HCT116 (cell line): ENCODE results near the gene TMIGD3. TPM values are rescaled to one million over a fixed set of nuclear protein-coding genes. Genes with fewer than 3 reads are reported as not detected.

ENCODE experiments used
- ATAC-seq: fragments of 200-7000 bp; cut with Tn5 transposase; 2 replicates; pipeline ENCODE4 v1.9.1; 2020; ENCODE audit warnings: mild to moderate bottlenecking, moderate library complexity
- BruUV-seq: library from RNA; stranded (reverse); fragments of 400-500 nt; replicated peaks from 2 replicates; lab custom pipeline; 2021; lab: Mats Ljungman, UMichigan
- CTCF ChIA-PET: fragments of 300-600 bp; sonication (Branson Sonifier 250); formaldehyde crosslinking; loops from one replicate; lab custom pipeline; 2021; ENCODE audit warnings: antibody characterized with exemption; lab: Charles Lee
- POLR2A ChIA-PET: fragments of 300-600, 350-600 bp; sonication (Branson Sonifier 250); formaldehyde crosslinking; loops from one replicate; lab custom pipeline; 2021; ENCODE audit warnings: antibody characterized with exemption; lab: Charles Lee
- RAD21 ChIA-PET, 2 experiments: fragments of 300-600 bp; sonication (Branson Sonifier 250); formaldehyde crosslinking; loops; one replicate each; lab custom pipeline; 2023; ENCODE audit warnings: low total read pairs in 2 of 2; ENCODE audit not compliant: uncharacterized antibody in 2 of 2, unreplicated experiment in 2 of 2, low non-redundant PET in 1 of 2; lab: Charles Lee
- DNase-seq: peaks from one replicate; pipeline ENCODE4 v3.0.0-alpha.2; 2010; ENCODE audit warnings: low read depth, low spot score
- H2AFZ ChIP-seq: fragments of 200-600 bp; shearing (Covaris generic), sonication (generic); 2 replicates; pipeline ENCODE4 v1.6.1; 2017; ENCODE audit warnings: low read depth, mixed run types, mixed read lengths, antibody characterized with exemption, low read length; ENCODE audit not compliant: poor library complexity, severe bottlenecking
- H3K27ac ChIP-seq: 2 replicates; pipeline ENCODE4 v1.5.1; 2012; ENCODE audit warnings: low read depth, low read length
- H3K27me3 ChIP-seq: fragments of 200-600 bp; sonication (generic); 2 replicates; pipeline ENCODE4 v1.6.1; 2016; ENCODE audit warnings: mixed run types, low read length, mixed read lengths; ENCODE audit not compliant: insufficient read depth
- H3K36me3 ChIP-seq, 2 experiments: fragments of 200-500 bp in 1 of 2; fragments of 200-600 bp in 1 of 2; sonication (Bioruptor generic) in 1 of 2; sonication (generic) in 1 of 2; 2 replicates each; pipeline versions ENCODE4 v1.5.1 to v1.6.1; 2014 to 2016; ENCODE audit warnings: low read length in 2 of 2, inconsistent platforms in 1 of 2, mixed read lengths in 1 of 2, mixed run types in 1 of 2; ENCODE audit not compliant: insufficient read depth in 2 of 2, control insufficient read depth in 1 of 2
- H3K4me1 ChIP-seq, 2 experiments: fragments of 200-600 bp in 1 of 2; sonication (generic) in 1 of 2; 2 replicates each; pipeline versions ENCODE4 v1.5.1 to v1.6.1; 2012 to 2017; ENCODE audit warnings: low read length in 2 of 2, inconsistent platforms in 1 of 2, mild to moderate bottlenecking in 1 of 2, mixed read lengths in 1 of 2, mixed run types in 1 of 2, moderate library complexity in 1 of 2; ENCODE audit not compliant: insufficient read depth in 2 of 2, control insufficient read depth in 1 of 2
- H3K4me2 ChIP-seq: fragments of 200-600 bp; sonication (generic); 2 replicates; pipeline ENCODE4 v1.6.1; 2017; ENCODE audit warnings: mixed run types, low read length, mixed read lengths
- H3K4me3 ChIP-seq, 2 experiments: fragments of 200-600 bp in 1 of 2; sonication (generic) in 1 of 2; replicated peaks in 1 of 2; 2 replicates each; pipeline ENCODE4 v1.5.1; 2011 to 2016; ENCODE audit warnings: low read length in 2 of 2, control low read depth in 1 of 2, low read depth in 1 of 2, mild to moderate bottlenecking in 1 of 2, mixed read lengths in 1 of 2, mixed run types in 1 of 2
- H3K79me2 ChIP-seq: fragments of 200-600 bp; sonication (generic); 2 replicates; pipeline ENCODE4 v1.6.1; 2017; ENCODE audit warnings: mild to moderate bottlenecking, mixed run types, low read length, moderate library complexity, mixed read lengths; ENCODE audit not compliant: insufficient read depth
- H3K9ac ChIP-seq: fragments of 200-600 bp; sonication (generic); 2 replicates; pipeline ENCODE4 v1.6.1; 2016; ENCODE audit warnings: low read length, mixed read lengths
- H3K9me2 ChIP-seq: fragments of 200-600 bp; sonication (generic), shearing (Covaris generic); 2 replicates; pipeline ENCODE4 v1.6.1; 2017; ENCODE audit warnings: mixed run types, mild to moderate bottlenecking, moderate library complexity; ENCODE audit not compliant: insufficient read depth
- H3K9me3 ChIP-seq, 2 experiments: fragments of 200-500 bp in 1 of 2; fragments of 200-600 bp in 1 of 2; sonication (Bioruptor generic) in 1 of 2; sonication (generic) in 1 of 2; 2 replicates each; pipeline ENCODE4 v1.6.1; 2014 to 2017; ENCODE audit warnings: low read length in 2 of 2, mixed read lengths in 2 of 2, inconsistent platforms in 1 of 2, low read depth in 1 of 2, mild to moderate bottlenecking in 1 of 2, mixed run types in 1 of 2, moderate library complexity in 1 of 2; ENCODE audit not compliant: control insufficient read depth in 1 of 2, insufficient read depth in 1 of 2
- H4K20me1 ChIP-seq: fragments of 200-600 bp; sonication (generic), shearing (Covaris generic); 2 replicates; pipeline ENCODE4 v1.6.1; 2017; ENCODE audit warnings: mixed run types, mild to moderate bottlenecking, moderate library complexity; ENCODE audit not compliant: insufficient read depth
- ATF3 ChIP-seq: IDR thresholded peaks from 2 replicates; pipeline ENCODE4 v1.6.1; 2012
- CBX3 ChIP-seq: IDR thresholded peaks from 2 replicates; pipeline ENCODE4 v1.6.1; 2012; ENCODE audit warnings: low read depth
- CEBPB ChIP-seq: IDR thresholded peaks from 2 replicates; pipeline ENCODE4 v1.6.1; 2012; ENCODE audit warnings: low read depth
- CTCF ChIP-seq, 3 experiments: fragments of 200-600 bp in 1 of 3; sonication (generic) in 1 of 3; IDR thresholded peaks in 2 of 3; conservative IDR thresholded peaks in 1 of 3; 2 replicates each; pipeline ENCODE4 v1.5.1; 2012 to 2017; ENCODE audit warnings: low read depth in 2 of 3, low read length in 2 of 3, antibody characterized with exemption in 1 of 3, borderline replicate concordance in 1 of 3, control low read depth in 1 of 3, mild to moderate bottlenecking in 1 of 3, mixed read lengths in 1 of 3, mixed run types in 1 of 3, moderate library complexity in 1 of 3; ENCODE audit not compliant: insufficient read depth in 1 of 3
- EGR1 ChIP-seq: IDR thresholded peaks from 2 replicates; pipeline ENCODE4 v1.6.1; 2012; ENCODE audit warnings: low read depth
- EZH2phosphoT487 ChIP-seq: fragments of 200-600 bp; IDR thresholded peaks from 2 replicates; pipeline ENCODE4 v1.6.1; 2018; ENCODE audit warnings: antibody characterized with exemption, borderline replicate concordance
- FOSL1 ChIP-seq: IDR thresholded peaks from 2 replicates; pipeline ENCODE4 v1.6.1; 2012; ENCODE audit warnings: low read depth
- JUND ChIP-seq: IDR thresholded peaks from 2 replicates; pipeline ENCODE4 v1.6.1; 2012
- MAX ChIP-seq: IDR thresholded peaks from 2 replicates; pipeline ENCODE4 v1.6.1; 2012
- POLR2A ChIP-seq: IDR thresholded peaks from 2 replicates; pipeline ENCODE4 v1.7.0; 2011; ENCODE audit warnings: borderline replicate concordance; ENCODE audit not compliant: insufficient read depth, insufficient read length; ENCODE audit errors: extremely low read depth
- POLR2AphosphoS5 ChIP-seq: IDR thresholded peaks from 2 replicates; pipeline ENCODE4 v1.6.1; 2011; ENCODE audit warnings: mild to moderate bottlenecking, low read depth, low read length, moderate library complexity
- RAD21 ChIP-seq: IDR thresholded peaks from 2 replicates; pipeline ENCODE4 v1.6.1; 2012; ENCODE audit warnings: low read depth, mild to moderate bottlenecking
- REST ChIP-seq: IDR thresholded peaks from 2 replicates; pipeline ENCODE4 v1.6.1; 2012; ENCODE audit warnings: low read depth
- SIN3A ChIP-seq: IDR thresholded peaks from 2 replicates; pipeline ENCODE4 v1.6.1; 2012; ENCODE audit warnings: low read depth
- SP1 ChIP-seq: IDR thresholded peaks from 2 replicates; pipeline ENCODE4 v1.6.1; 2012; ENCODE audit warnings: low read depth
- SRF ChIP-seq: IDR thresholded peaks from 2 replicates; pipeline ENCODE4 v1.6.1; 2012; ENCODE audit warnings: low read depth
- YY1 ChIP-seq: IDR thresholded peaks from 2 replicates; pipeline ENCODE4 v1.6.1; 2011; ENCODE audit warnings: low read length, low read depth, moderate library complexity, mild to moderate bottlenecking; ENCODE audit not compliant: insufficient replicate concordance; ENCODE audit errors: extremely low read depth
- ZFX ChIP-seq: fragments of 450-650 bp; IDR thresholded peaks from 2 replicates; pipeline ENCODE4 v1.6.1; 2017
- ZNF274 ChIP-seq: fragments of 200-500 bp; sonication (Bioruptor generic); IDR thresholded peaks from 2 replicates; pipeline ENCODE4 v1.6.1; 2014; ENCODE audit warnings: mild to moderate bottlenecking, low read depth, low read length, inconsistent platforms
- intact Hi-C: fragments of 100-400 bp; cut with micrococcal nuclease; formaldehyde crosslinking; loops from 2 replicates; pipeline ENCODE4 v1.10.0; 2022
- total RNA-seq: library from RNA; stranded (reverse); gene quantifications from one replicate; pipeline ENCODE4 v1.2.1, GENCODE V29; 2021; ENCODE audit not compliant: unreplicated experiment

The TMIGD3 gene
- total RNA-seq, 1 experiment from 2014 or later: not detected

GRCh38 chr1:111453706-111454105, 49.7 kb downstream of the TMIGD3 start:
- Histone ChIP-seq H3K27me3 (no peaks in the 10 kb centered on the region), H3K4me2 (no peak overlapping the region), H3K4me3 (no peak overlapping the region), H3K9me2 (no peaks in the 10 kb centered on the region), H3K79me2 (peaks cover 96% of the 10 kb centered on the region), H3K9me3 (no peaks in the 10 kb centered on the region), H3K27ac (no peak overlapping the region), H3K4me1 (peaks cover 6 to 11% of the 10 kb centered on the region in 2 experiments; a peak in 2 of 4 replicates), H3K36me3 (peaks cover 30 to 33% of the 10 kb centered on the region in 2 experiments; a peak in 3 of 4 replicates), H4K20me1 (peaks cover 12% of the 10 kb centered on the region), H3K9ac (no peak overlapping the region), H2AFZ (no peak overlapping the region)
- intact Hi-C loops: no loop called here
- CTCF ChIA-PET: no interaction called here
- POLR2A ChIA-PET: no interaction called here
- RAD21 ChIA-PET: no interaction called here
- TF ChIP-seq MAX: no peak
- no peak for TF ChIP-seq JUND
- no peak for TF ChIP-seq SIN3A
- no peak for TF ChIP-seq YY1
- no peak for TF ChIP-seq ZFX
- no peak for TF ChIP-seq FOSL1
- TF ChIP-seq SP1: no peak
- no peak for TF ChIP-seq POLR2A
- TF ChIP-seq REST: no peak
- TF ChIP-seq ATF3: no peak
- no peak for TF ChIP-seq EGR1
- no peak for TF ChIP-seq ZNF274
- no peak for TF ChIP-seq RAD21
- no peak for TF ChIP-seq POLR2AphosphoS5
- no peak for TF ChIP-seq EZH2phosphoT487
- TF ChIP-seq CBX3: no peak
- no peak for TF ChIP-seq CTCF (IDR thresholded peaks at IDR 0.05 in 2 of 3, conservative IDR thresholded peaks at IDR 0.05 in 1 of 3; ENCODE audit: borderline replicate concordance in 1 of 3, insufficient read depth in 1 of 3, low read depth in 2 of 3, low read length in 2 of 3)
- TF ChIP-seq SRF: no peak
- TF ChIP-seq CEBPB: no peak
- DNase-seq (no peak), ATAC-seq (no peak)
- no TSS peak for BruUV-seq
